ENCODE measurements around the gene AFF3.

The AFF3 gene

DNA sequence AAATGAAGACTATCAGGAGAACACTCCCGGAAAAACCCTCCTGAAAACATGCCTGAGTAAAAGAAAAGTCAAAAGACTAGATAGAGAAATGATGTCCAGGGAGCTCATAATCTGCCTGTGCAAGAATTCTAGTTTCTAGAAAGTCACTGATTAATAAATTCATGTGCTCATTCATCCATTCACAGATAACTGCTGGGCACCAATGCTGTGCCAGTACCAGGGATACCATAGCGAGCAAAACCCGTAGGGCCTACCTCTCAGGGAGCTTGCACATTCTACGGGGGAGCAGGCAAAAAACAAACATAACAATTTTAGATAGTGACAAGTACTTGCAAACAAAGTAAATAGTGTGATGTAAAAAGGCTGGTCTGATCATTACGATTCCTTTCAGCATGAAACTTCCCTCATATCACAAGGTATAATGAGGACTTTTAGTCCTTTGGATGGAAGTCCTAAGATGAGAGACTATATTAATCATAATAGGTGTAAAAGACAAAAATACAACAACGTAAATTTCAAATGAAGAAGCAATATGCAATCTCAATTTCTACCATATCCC, 289.9 kb downstream of the AFF3 start:
- no peak for DNase-seq (ENCODE audit: extremely low read depth, low read depth)

GRCh38 chr2:99851811-99852210, 290.6 kb downstream of the AFF3 start:
- TF ChIP-seq, protein P1, sequence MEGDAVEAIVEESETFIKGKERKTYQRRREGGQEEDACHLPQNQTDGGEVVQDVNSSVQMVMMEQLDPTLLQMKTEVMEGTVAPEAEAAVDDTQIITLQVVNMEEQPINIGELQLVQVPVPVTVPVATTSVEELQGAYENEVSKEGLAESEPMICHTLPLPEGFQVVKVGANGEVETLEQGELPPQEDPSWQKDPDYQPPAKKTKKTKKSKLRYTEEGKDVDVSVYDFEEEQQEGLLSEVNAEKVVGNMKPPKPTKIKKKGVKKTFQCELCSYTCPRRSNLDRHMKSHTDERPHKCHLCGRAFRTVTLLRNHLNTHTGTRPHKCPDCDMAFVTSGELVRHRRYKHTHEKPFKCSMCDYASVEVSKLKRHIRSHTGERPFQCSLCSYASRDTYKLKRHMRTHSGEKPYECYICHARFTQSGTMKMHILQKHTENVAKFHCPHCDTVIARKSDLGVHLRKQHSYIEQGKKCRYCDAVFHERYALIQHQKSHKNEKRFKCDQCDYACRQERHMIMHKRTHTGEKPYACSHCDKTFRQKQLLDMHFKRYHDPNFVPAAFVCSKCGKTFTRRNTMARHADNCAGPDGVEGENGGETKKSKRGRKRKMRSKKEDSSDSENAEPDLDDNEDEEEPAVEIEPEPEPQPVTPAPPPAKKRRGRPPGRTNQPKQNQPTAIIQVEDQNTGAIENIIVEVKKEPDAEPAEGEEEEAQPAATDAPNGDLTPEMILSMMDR (IDR thresholded peaks at IDR 0.05; ENCODE audit: low read depth, low read length) = no peak
- DNase-seq (ENCODE audit: extremely low read depth, low read depth) = no peak

More for the DNA sequence above, 289.9 kb downstream of the AFF3 start:
- TF ChIP-seq, protein P1 (IDR thresholded peaks at IDR 0.05; ENCODE audit: low read depth, low read length) = no peak

- DNase-seq (ENCODE audit: extremely low read depth, low read depth) = no peak
- TF ChIP-seq, protein P1 (IDR thresholded peaks at IDR 0.05; ENCODE audit: low read depth, low read length) = no peak
Observed at GRCh38 chr2:99851089-99851488, 291.3 kb downstream of the AFF3 start.

DNA sequence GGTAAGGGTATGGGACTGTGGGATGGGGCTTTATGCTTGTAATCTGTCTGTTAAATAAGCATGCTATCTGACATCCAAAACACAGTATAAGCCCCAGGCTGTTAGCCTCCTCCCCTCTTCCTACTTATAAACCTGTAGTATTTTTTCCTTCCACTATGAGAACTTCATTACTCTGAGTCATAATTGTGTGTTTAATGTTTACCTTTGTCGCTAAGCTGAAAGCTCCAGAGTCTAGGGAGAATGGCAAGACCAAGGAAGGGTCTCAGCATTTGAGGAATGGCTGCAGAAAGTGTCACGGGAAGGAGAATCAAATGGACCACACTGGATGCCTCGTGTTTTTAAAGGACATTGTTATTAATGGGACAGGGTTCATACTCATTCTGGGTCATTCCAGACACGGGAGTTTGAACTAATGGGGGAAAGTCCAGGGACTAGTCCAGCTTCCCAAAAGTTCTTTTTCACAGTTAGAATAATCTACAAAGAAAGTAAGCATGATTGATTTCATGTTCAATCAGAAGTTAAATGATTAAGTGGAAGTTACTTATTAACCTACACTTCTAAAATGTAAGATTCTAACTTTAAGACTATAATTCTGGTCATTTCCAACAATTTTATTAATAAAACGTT, 292.2 kb downstream of the AFF3 start:
- TF ChIP-seq, protein P1 (IDR thresholded peaks at IDR 0.05; ENCODE audit: low read depth, low read length) = no peak
- DNase-seq (ENCODE audit: extremely low read depth, low read depth) = no peak

- TF ChIP-seq, protein P1 (IDR thresholded peaks at IDR 0.05; ENCODE audit: low read depth, low read length) = no peak
- no peak for DNase-seq (ENCODE audit: extremely low read depth, low read depth)
Observed at GRCh38 chr2:99846462-99847107, 295.8 kb downstream of the AFF3 start.

DNA sequence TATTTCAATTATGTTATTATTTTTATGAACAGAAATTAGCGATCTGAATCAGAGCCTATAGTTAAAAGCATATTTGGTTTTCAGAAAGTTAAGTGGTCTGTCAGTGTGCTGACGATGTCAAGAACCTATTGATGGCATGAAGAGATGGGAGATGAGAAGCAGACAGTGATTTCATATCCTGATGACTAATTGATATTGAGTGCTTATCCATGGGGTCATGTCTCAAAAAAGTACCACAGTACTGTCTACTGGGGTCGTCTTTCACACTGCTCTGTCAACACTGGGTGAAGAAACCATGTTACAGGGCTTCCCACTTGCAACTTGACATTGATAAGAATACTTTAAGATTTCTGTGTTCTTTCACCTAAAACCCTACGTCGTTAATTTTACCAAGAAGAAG, 297.1 kb downstream of the AFF3 start:
- DNase-seq (ENCODE audit: extremely low read depth, low read depth) = no peak
- TF ChIP-seq, protein P1 (IDR thresholded peaks at IDR 0.05; ENCODE audit: low read depth, low read length) = no peak

DNA sequence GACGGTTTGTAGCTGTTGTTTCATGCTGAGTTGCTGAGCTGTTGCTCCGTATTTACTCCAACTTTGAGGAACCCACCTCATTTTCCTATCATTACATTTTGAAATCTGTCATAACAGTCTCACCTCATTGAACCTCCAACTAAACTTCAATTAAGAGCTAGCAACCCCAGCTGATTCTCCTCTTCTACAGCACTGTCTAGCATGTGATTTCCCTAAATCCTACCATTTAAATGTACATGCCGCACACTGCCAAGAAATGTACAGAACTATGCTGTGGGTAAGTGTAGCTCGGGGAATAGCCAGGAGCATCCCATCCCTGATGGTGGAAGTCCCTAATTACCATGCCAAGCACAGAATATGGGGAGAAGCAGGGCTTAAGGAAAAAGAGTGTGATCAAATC, 299.9 kb downstream of the AFF3 start:
- TF ChIP-seq, protein P1 (IDR thresholded peaks at IDR 0.05; ENCODE audit: low read depth, low read length) = no peak
- no peak for DNase-seq (ENCODE audit: extremely low read depth, low read depth)

Measured in AG09319 (cell line).